Activated CD4-positive, alpha-beta T cell treated with anti-CD3 and anti-CD28 coated beads for 36 hours (primary cell): ENCODE results near the gene LEPROT. TPM values are rescaled to one million over a fixed set of nuclear protein-coding genes. Genes with fewer than 3 reads are reported as not detected.
A peak's percentile ranks its signal among the peaks of the same experiment; 100 is the strongest.
"Not testable (repeated sequence)": the region's sequence is repeated elsewhere in the genome, so short reads cannot be mapped to it uniquely, and the experiment has no call there.

ENCODE experiments used
- ATAC-seq: fragments of 200-7000 bp; cut with Tn5 transposase; one replicate; pipeline ENCODE4 v1.10.0; 2021; ENCODE audit warnings: mild to moderate bottlenecking, moderate library complexity
- CTCF ChIA-PET: fragments of 350-600 bp; sonication (Branson Sonifier 250); formaldehyde crosslinking; loops from one replicate; lab custom pipeline; 2021; ENCODE audit warnings: antibody characterized with exemption; lab: Charles Lee
- POLR2A ChIA-PET: fragments of 350-600 bp; sonication (Branson Sonifier 250); formaldehyde crosslinking; loops from one replicate; lab custom pipeline; 2021; ENCODE audit warnings: antibody characterized with exemption, inconsistent platforms; lab: Charles Lee
- DNase-seq: peaks from one replicate; pipeline ENCODE4 v3.0.0-alpha.2; 2020
- H3K27ac Mint-ChIP-seq: one replicate; pipeline ENCODE4 v1.8.0; 2021; ENCODE audit warnings: mixed read lengths
- H3K27me3 Mint-ChIP-seq: one replicate; pipeline ENCODE4 v1.8.0; 2021; ENCODE audit warnings: mixed read lengths
- H3K36me3 Mint-ChIP-seq: one replicate; pipeline ENCODE4 v1.8.0; 2021; ENCODE audit warnings: low read depth, mixed read lengths
- H3K4me1 Mint-ChIP-seq: one replicate; pipeline ENCODE4 v1.8.0; 2021; ENCODE audit warnings: mixed read lengths
- H3K4me3 Mint-ChIP-seq: one replicate; pipeline ENCODE4 v1.8.0; 2021; ENCODE audit warnings: mild to moderate bottlenecking, moderate library complexity, mixed read lengths
- H3K9me3 Mint-ChIP-seq: one replicate; pipeline ENCODE4 v1.8.0; 2021; ENCODE audit warnings: low read depth, mixed read lengths
- intact Hi-C, 2 experiments: fragments of 100-400 bp; cut with DNase I in 1 of 2; cut with micrococcal nuclease in 1 of 2; formaldehyde crosslinking; loops; one replicate each; pipeline versions ENCODE4 v1.14.2 to v1.15.1; 2022 to 2024; cut with DNase I, micrococcal nuclease
- total RNA-seq, 2 experiments: library from RNA; stranded (reverse); gene quantifications; one replicate each; pipeline ENCODE4 v1.2.3, GENCODE V29; 2021

The LEPROT gene
- 10 to 100 TPM; 11.2 to 19.1 TPM for total RNA-seq

- ATAC-seq (peak; percentile 0), DNase-seq (no peak)
- no peaks in the 10 kb centered on the region for H3K9me3 Mint-ChIP-seq
- H3K27ac Mint-ChIP-seq: peak within 1 kb of the TSS; percentile 94
- H3K27me3 Mint-ChIP-seq: no peaks in the 10 kb centered on the region
- ChIA-PET POLR2A (interaction anchor here (0.5 to 1.0 kb wide), 4 partner anchors 167 to 1133 kb away, joined by 3 to 8 read pairs (median 3); no protein-coding TSS in a partner anchor), CTCF (interaction anchor here (0.5 to 1.2 kb wide), 5 partner anchors 9 to 1113 kb away, joined by 3 to 5 read pairs (median 3); no protein-coding TSS in a partner anchor)
- H3K36me3 Mint-ChIP-seq: peaks cover 8% of the 10 kb centered on the region
- no peak within 1 kb of the TSS for H3K4me3 Mint-ChIP-seq
- intact Hi-C loops: loop anchor here (1.0 to 10.0 kb wide), 13 partner anchors 24 to 1828 kb away; partner anchors contain the start of genes DNAI4 (in 1 of the 2), JAK1 (in 1 of the 2), MIER1 (in 1 of the 2) and PGM1 (in 1 of the 2)
- peaks cover 15% of the 10 kb centered on the region for H3K4me1 Mint-ChIP-seq
Observed at GRCh38 chr1:65420590-65421350, at the start of gene LEPROT, which contains the start of gene LEPR. Gene LEPROT (plus strand): TSS chr1:65420668. CDS start chr1:65420725, 57 bp downstream. Gene LEPR (plus strand): TSS chr1:65420668. CDS start chr1:65565566, 144,898 bp downstream.

GRCh38 chr1:65371544-65371943 is 48.9 kb upstream of the LEPROT start:
- DNase-seq (no peak), ATAC-seq (no peak)
- Mint-ChIP-seq H3K9me3 (no peaks in the 10 kb centered on the region), H3K27me3 (no peaks in the 10 kb centered on the region), H3K36me3 (no peaks in the 10 kb centered on the region), H3K4me1 (no peaks in the 10 kb centered on the region), H3K4me3 (no peak overlapping the region), H3K27ac (no peak overlapping the region)
- intact Hi-C loops: no loop called here
- ChIA-PET CTCF (no interaction called here), POLR2A (interaction anchor here (0.5 kb wide), 1 partner anchor 255 kb away, joined by 3 read pairs; no protein-coding TSS in a partner anchor)

GRCh38 chr1:65372557-65372956 is 47.9 kb upstream of the LEPROT start:
- no peaks in the 10 kb centered on the region for H3K9me3 Mint-ChIP-seq
- intact Hi-C loops: no loop called here
- DNase-seq (no peak), ATAC-seq (no peak)
- no peak overlapping the region for H3K4me3 Mint-ChIP-seq
- H3K4me1 Mint-ChIP-seq: no peaks in the 10 kb centered on the region
- H3K27me3 Mint-ChIP-seq: no peaks in the 10 kb centered on the region
- H3K27ac Mint-ChIP-seq: no peak overlapping the region
- ChIA-PET CTCF (no interaction called here), POLR2A (no interaction called here)
- no peaks in the 10 kb centered on the region for H3K36me3 Mint-ChIP-seq

- H3K36me3 Mint-ChIP-seq: peaks cover 2% of the 10 kb centered on the region
- H3K27me3 Mint-ChIP-seq: peaks cover 8% of the 10 kb centered on the region
- ChIA-PET POLR2A (no interaction called here), CTCF (interaction anchor here (0.7 to 1.1 kb wide), 2 partner anchors 15 to 1044 kb away, joined by 3 read pairs; no protein-coding TSS in a partner anchor)
- no peak overlapping the region for H3K27ac Mint-ChIP-seq
- no peak for DNase-seq
- no peak for ATAC-seq
- H3K4me3 Mint-ChIP-seq: no peak overlapping the region
- no peaks in the 10 kb centered on the region for H3K4me1 Mint-ChIP-seq
- intact Hi-C loops: no loop called here
- no peaks in the 10 kb centered on the region for H3K9me3 Mint-ChIP-seq
Observed at GRCh38 chr1:65377496-65378246, 42.8 kb upstream of the LEPROT start.

- Mint-ChIP-seq H3K36me3 (peaks cover 2% of the 10 kb centered on the region), H3K4me3 (no peak overlapping the region), H3K4me1 (no peaks in the 10 kb centered on the region), H3K27me3 (peaks cover 8% of the 10 kb centered on the region), H3K9me3 (no peaks in the 10 kb centered on the region), H3K27ac (no peak overlapping the region)
- POLR2A ChIA-PET: no interaction called here
- CTCF ChIA-PET: no interaction called here
- intact Hi-C loops: no loop called here
- no peak for DNase-seq
- no peak for ATAC-seq
Observed at GRCh38 chr1:65378247-65378946, 42.1 kb upstream of the LEPROT start.

GRCh38 chr1:65384426-65384825 is 36.0 kb upstream of the LEPROT start:
- intact Hi-C loops, H3K4me1 Mint-ChIP-seq, H3K9me3 Mint-ChIP-seq, ATAC-seq, DNase-seq, H3K27ac Mint-ChIP-seq, H3K36me3 Mint-ChIP-seq, POLR2A ChIA-PET, H3K4me3 Mint-ChIP-seq, H3K27me3 Mint-ChIP-seq: not testable (repeated sequence)
- CTCF ChIA-PET: interaction anchor here (1.0 kb wide), 1 partner anchor 91 kb away, joined by 3 read pairs; no protein-coding TSS in a partner anchor

GRCh38 chr1:65386439-65386838 is 34.0 kb upstream of the LEPROT start:
- Mint-ChIP-seq H3K27me3 (no peaks in the 10 kb centered on the region), H3K9me3 (no peaks in the 10 kb centered on the region), H3K4me3 (no peak overlapping the region), H3K4me1 (peaks cover 13% of the 10 kb centered on the region), H3K36me3 (peaks cover 1% of the 10 kb centered on the region), H3K27ac (no peak overlapping the region)
- no peak for ATAC-seq
- intact Hi-C loops: no loop called here
- ChIA-PET CTCF (no interaction called here), POLR2A (no interaction called here)
- DNase-seq: no peak

GRCh38 chr1:65387821-65388220 is 32.6 kb upstream of the LEPROT start:
- H3K27ac Mint-ChIP-seq: no peak overlapping the region
- ATAC-seq (no peak), DNase-seq (no peak)
- peaks cover 1% of the 10 kb centered on the region for H3K36me3 Mint-ChIP-seq
- H3K4me3 Mint-ChIP-seq: no peak overlapping the region
- CTCF ChIA-PET: no interaction called here
- intact Hi-C loops: no loop called here
- POLR2A ChIA-PET: no interaction called here
- H3K9me3 Mint-ChIP-seq: no peaks in the 10 kb centered on the region
- H3K27me3 Mint-ChIP-seq: no peaks in the 10 kb centered on the region
- H3K4me1 Mint-ChIP-seq: peaks cover 16% of the 10 kb centered on the region

- intact Hi-C loops: no loop called here
- Mint-ChIP-seq H3K9me3 (no peaks in the 10 kb centered on the region), H3K4me1 (peaks cover 25% of the 10 kb centered on the region), H3K27me3 (no peaks in the 10 kb centered on the region), H3K27ac (no peak overlapping the region), H3K36me3 (peaks cover 1% of the 10 kb centered on the region), H3K4me3 (no peak overlapping the region)
- POLR2A ChIA-PET: no interaction called here
- DNase-seq (no peak), ATAC-seq (no peak)
- CTCF ChIA-PET: no interaction called here
Observed at GRCh38 chr1:65388908-65389695, 31.4 kb upstream of the LEPROT start.

GRCh38 chr1:65392497-65392896 is 28.0 kb upstream of the LEPROT start:
- DNase-seq (no peak), ATAC-seq (no peak)
- intact Hi-C loops: loop anchor here in 1 of 2 experiments (5.0 to 10.0 kb wide), 3 partner anchors 128 to 852 kb away; no protein-coding TSS in a partner anchor
- H3K27ac Mint-ChIP-seq: no peak overlapping the region
- no peaks in the 10 kb centered on the region for H3K27me3 Mint-ChIP-seq
- no peaks in the 10 kb centered on the region for H3K9me3 Mint-ChIP-seq
- peaks cover 50% of the 10 kb centered on the region for H3K4me1 Mint-ChIP-seq
- CTCF ChIA-PET: interaction anchor here (0.6 to 2.4 kb wide), 2 partner anchors 38 to 182 kb away, joined by 3 to 12 read pairs; no protein-coding TSS in a partner anchor
- peaks cover 2% of the 10 kb centered on the region for H3K36me3 Mint-ChIP-seq
- no peak overlapping the region for H3K4me3 Mint-ChIP-seq
- POLR2A ChIA-PET: no interaction called here
